A549 (cell line): ENCODE results near the gene TERB1.

Source experiments
- MAFK ChIP-seq: fragments of 450-650 bp; IDR thresholded peaks from 2 replicates; pipeline ENCODE4 v1.6.1; 2014; ENCODE audit not compliant: partially characterized antibody
- POLR2A ChIP-seq: IDR thresholded peaks from 2 replicates; pipeline ENCODE4 v1.6.1; 2012; ENCODE audit warnings: mild to moderate bottlenecking, low read length
- RCOR1 ChIP-seq: fragments of 150-350 bp; IDR thresholded peaks from 2 replicates; pipeline ENCODE4 v1.6.1; 2014; ENCODE audit warnings: antibody characterized with exemption, low read length, low read depth
- TF ChIP-seq, protein P1 (sequence below): fragments of >200 bp; sonication (Bioruptor Twin); formaldehyde crosslinking; IDR thresholded peaks from 3 replicates; pipeline ENCODE4 v1.5.1; 2016

DNA sequence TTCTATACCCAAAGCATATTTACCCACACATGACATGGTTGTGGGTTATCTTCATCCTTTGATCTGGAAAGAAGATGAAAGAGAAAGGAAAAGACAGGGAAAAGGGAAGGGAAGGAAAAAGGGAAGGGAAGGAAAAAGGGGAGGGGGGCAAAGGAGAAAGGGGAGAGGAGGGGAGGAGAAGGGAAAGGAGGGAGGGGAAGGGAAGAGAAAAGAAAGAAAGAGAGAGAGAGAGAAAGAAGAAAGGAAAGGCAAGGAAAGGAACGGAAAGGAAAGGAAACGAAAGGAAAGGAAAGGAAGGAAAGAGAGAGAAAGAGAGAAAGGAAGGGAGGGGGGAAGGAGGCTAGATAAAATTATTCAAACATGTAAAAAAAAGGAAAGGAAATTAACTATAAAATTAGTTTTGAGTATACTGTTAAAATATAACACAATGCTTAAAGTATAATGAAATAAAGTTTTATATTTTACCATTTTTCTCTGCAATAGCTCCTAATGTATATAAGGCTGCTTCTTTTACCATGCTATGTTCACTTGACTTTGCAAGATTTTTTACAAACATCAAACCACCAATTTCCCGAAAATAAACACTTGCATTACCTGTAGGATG lies 11.2 kb downstream of the TERB1 start:
- TF ChIP-seq, protein P1, sequence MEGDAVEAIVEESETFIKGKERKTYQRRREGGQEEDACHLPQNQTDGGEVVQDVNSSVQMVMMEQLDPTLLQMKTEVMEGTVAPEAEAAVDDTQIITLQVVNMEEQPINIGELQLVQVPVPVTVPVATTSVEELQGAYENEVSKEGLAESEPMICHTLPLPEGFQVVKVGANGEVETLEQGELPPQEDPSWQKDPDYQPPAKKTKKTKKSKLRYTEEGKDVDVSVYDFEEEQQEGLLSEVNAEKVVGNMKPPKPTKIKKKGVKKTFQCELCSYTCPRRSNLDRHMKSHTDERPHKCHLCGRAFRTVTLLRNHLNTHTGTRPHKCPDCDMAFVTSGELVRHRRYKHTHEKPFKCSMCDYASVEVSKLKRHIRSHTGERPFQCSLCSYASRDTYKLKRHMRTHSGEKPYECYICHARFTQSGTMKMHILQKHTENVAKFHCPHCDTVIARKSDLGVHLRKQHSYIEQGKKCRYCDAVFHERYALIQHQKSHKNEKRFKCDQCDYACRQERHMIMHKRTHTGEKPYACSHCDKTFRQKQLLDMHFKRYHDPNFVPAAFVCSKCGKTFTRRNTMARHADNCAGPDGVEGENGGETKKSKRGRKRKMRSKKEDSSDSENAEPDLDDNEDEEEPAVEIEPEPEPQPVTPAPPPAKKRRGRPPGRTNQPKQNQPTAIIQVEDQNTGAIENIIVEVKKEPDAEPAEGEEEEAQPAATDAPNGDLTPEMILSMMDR: no peak
- TF ChIP-seq POLR2A: no peak
- TF ChIP-seq RCOR1: no peak
- TF ChIP-seq MAFK: no peak
